K562 (cell line): ENCODE measurements around the gene CBLC. TPM values are rescaled to one million over a fixed set of nuclear protein-coding genes. Genes with fewer than 3 reads are reported as not detected.

Experiments used
- ATAC-seq: fragments of 200-7000 bp; cut with Tn5 transposase; 3 replicates; pipeline ENCODE4 v1.9.1; 2020; ENCODE audit warnings: moderate library complexity
- BruUV-seq: library from RNA; stranded (reverse); fragments of 400-500 nt; replicated peaks from 2 replicates; lab custom pipeline; 2021; lab: Mats Ljungman, UMichigan
- CTCF ChIA-PET: fragments of 300-600 bp; formaldehyde crosslinking; extraction: SDS; loops from one replicate; lab custom pipeline; 2021; ENCODE audit warnings: low intra/inter-chr PET ratio; lab: Yijun Ruan, JAX
- POLR2A ChIA-PET: fragments of 300-600, 350-650 bp; sonication (Branson Sonifier 250); formaldehyde crosslinking; extraction: SDS; loops from one replicate; lab custom pipeline; 2021; ENCODE audit warnings: antibody characterized with exemption, inconsistent platforms; lab: Yijun Ruan, JAX
- DNase-seq, 4 experiments: peaks; one replicate each; pipeline versions ENCODE4 v3.0.0 to v3.0.0-alpha.2; 2011 to 2018; ENCODE audit warnings: low spot score in 3 of 4, mixed read lengths in 3 of 4; ENCODE audit errors: extremely low read depth in 1 of 4
- FAIRE-seq: peaks from 2 replicates; lab custom pipeline; 2011; peaks lifted over from hg19 to GRCh38; lab: Jason Lieb, UNC
- H2AFZ ChIP-seq: 2 replicates; pipeline ENCODE4 v1.6.0; 2011; ENCODE audit warnings: low read depth, low read length, control low read depth, inconsistent platforms
- H3K27ac ChIP-seq: fragments of 200-600 bp; 3 replicates; pipeline ENCODE4 v1.8.0; 2011; ENCODE audit warnings: low read depth, mild to moderate bottlenecking, control low read depth, inconsistent platforms, low read length, moderate library complexity, mixed read lengths; ENCODE audit errors: extremely low read depth
- H3K27me3 ChIP-seq, 2 experiments: fragments of 300-600 bp in 1 of 2; 2 replicates in 1 of 2; 3 replicates in 1 of 2; pipeline versions ENCODE4 v1.6.0 to v1.8.0; 2011; ENCODE audit warnings: inconsistent platforms in 2 of 2, low read length in 2 of 2, mild to moderate bottlenecking in 1 of 2, mixed read lengths in 1 of 2, moderate library complexity in 1 of 2; ENCODE audit not compliant: control insufficient read depth in 2 of 2, insufficient read depth in 2 of 2
- H3K36me3 ChIP-seq: fragments of 300-600 bp; 3 replicates; pipeline ENCODE4 v1.8.0; 2011; ENCODE audit warnings: mild to moderate bottlenecking, low read length, inconsistent platforms; ENCODE audit not compliant: control insufficient read depth, insufficient read depth
- H3K4me1 ChIP-seq, 2 experiments: fragments of 200-600 bp in 1 of 2; replicated peaks in 1 of 2; 2 replicates in 1 of 2; 3 replicates in 1 of 2; pipeline versions ENCODE4 v1.5.1 to v1.8.0; 2011; ENCODE audit warnings: inconsistent platforms in 2 of 2, low read length in 2 of 2, mild to moderate bottlenecking in 1 of 2, mixed read lengths in 1 of 2, moderate library complexity in 1 of 2; ENCODE audit not compliant: control insufficient read depth in 2 of 2, insufficient read depth in 2 of 2
- H3K4me2 ChIP-seq: 2 replicates; pipeline ENCODE4 v1.6.1; 2011; ENCODE audit warnings: low read length, control low read depth, inconsistent platforms, mixed read lengths; ENCODE audit not compliant: insufficient read depth
- H3K4me3 ChIP-seq: fragments of 200-600 bp; sonication (generic), shearing (Covaris generic); 2 replicates; pipeline ENCODE4 v1.5.1; 2016; ENCODE audit warnings: control low read depth, inconsistent platforms
- H3K79me2 ChIP-seq: fragments of 200-600 bp; 3 replicates; pipeline ENCODE4 v1.8.0; 2011; ENCODE audit warnings: low read length, inconsistent platforms; ENCODE audit not compliant: control insufficient read depth, insufficient read depth
- H3K9ac ChIP-seq, 2 experiments: 2 replicates each; pipeline versions ENCODE4 v1.6.0 to v1.6.1; 2011; ENCODE audit warnings: low read depth in 2 of 2, low read length in 2 of 2, control low read depth in 1 of 2, inconsistent platforms in 1 of 2, mild to moderate bottlenecking in 1 of 2, mixed read lengths in 1 of 2; ENCODE audit not compliant: insufficient read depth in 1 of 2
- H3K9me1 ChIP-seq: one replicate; pipeline ENCODE4 v1.6.0; 2011; ENCODE audit warnings: inconsistent platforms, mild to moderate bottlenecking, low read length, moderate library complexity; ENCODE audit not compliant: control insufficient read depth, insufficient read depth
- H3K9me3 ChIP-seq: replicated peaks from 2 replicates; pipeline ENCODE4 v1.5.1; 2011; ENCODE audit warnings: low read depth, low read length, inconsistent platforms; ENCODE audit not compliant: control insufficient read depth, insufficient read depth
- H4K20me1 ChIP-seq: replicated peaks from 2 replicates; pipeline ENCODE4 v1.6.1; 2011; ENCODE audit warnings: low read length, inconsistent platforms, mixed read lengths; ENCODE audit not compliant: control insufficient read depth, insufficient read depth
- AFF1 ChIP-seq, 2 experiments: fragments of 450-650 bp; IDR thresholded peaks; 2 replicates each; pipeline ENCODE4 v1.6.1; 2018; ENCODE audit warnings: mild to moderate bottlenecking in 2 of 2, low read depth in 1 of 2; ENCODE audit not compliant: partially characterized antibody in 2 of 2
- ASH1L ChIP-seq: fragments of 450-650 bp; IDR thresholded peaks from 2 replicates; pipeline ENCODE4 v1.6.1; 2018; ENCODE audit warnings: borderline replicate concordance, mild to moderate bottlenecking, low read depth; ENCODE audit not compliant: partially characterized antibody
- CREB3L1 ChIP-seq: fragments of 450-650 bp; IDR thresholded peaks from 2 replicates; pipeline ENCODE4 v1.6.1; 2014; ENCODE audit warnings: low read depth, mild to moderate bottlenecking, moderate library complexity, borderline replicate concordance
- ESRRA ChIP-seq: fragments of 450-650 bp; IDR thresholded peaks from 2 replicates; pipeline ENCODE4 v1.6.1; 2014; ENCODE audit warnings: low read depth, mild to moderate bottlenecking, moderate library complexity, borderline replicate concordance
- NCOA6 ChIP-seq: fragments of 450-650 bp; IDR thresholded peaks from 2 replicates; pipeline ENCODE4 v1.6.1; 2017; ENCODE audit warnings: mild to moderate bottlenecking
- NRF1 ChIP-seq, 2 experiments: fragments of 450-650 bp; IDR thresholded peaks in 1 of 2; conservative IDR thresholded peaks in 1 of 2; 2 replicates each; pipeline ENCODE4 v1.6.1; 2014; ENCODE audit warnings: mild to moderate bottlenecking in 2 of 2
- SMC3 ChIP-seq: conservative IDR thresholded peaks from 2 replicates; pipeline ENCODE4 v1.6.1; 2011; ENCODE audit warnings: low read depth, low read length, improper control_type of control experiment; ENCODE audit not compliant: insufficient read depth
- SP1 ChIP-seq: sonication (generic); formaldehyde crosslinking; IDR thresholded peaks from 2 replicates; pipeline ENCODE4 v1.8.1; 2022; ENCODE audit warnings: mild to moderate bottlenecking, missing genetic modification reagents
- TFAP4 ChIP-seq: sonication (generic); formaldehyde crosslinking; IDR thresholded peaks from 2 replicates; pipeline ENCODE4 v1.8.0; 2022; ENCODE audit warnings: missing genetic modification reagents, mild to moderate bottlenecking, moderate library complexity, borderline replicate concordance
- YY1 ChIP-seq, 3 experiments: IDR thresholded peaks; 2 replicates each; pipeline ENCODE4 v1.6.1; 2011; ENCODE audit warnings: low read length in 2 of 3, mild to moderate bottlenecking in 2 of 3, moderate library complexity in 2 of 3, borderline replicate concordance in 1 of 3, control low read depth in 1 of 3, low read depth in 1 of 3; ENCODE audit not compliant: insufficient read depth in 3 of 3, insufficient replicate concordance in 2 of 3, control insufficient read depth in 1 of 3, insufficient read length in 1 of 3; ENCODE audit errors: extremely low read depth in 1 of 3
- ZNF384 ChIP-seq: IDR thresholded peaks from 2 replicates; pipeline ENCODE4 v1.6.1; 2012; ENCODE audit warnings: low read depth, low read length, improper control_type of control experiment
- WGBS: fragments of 100-300 bp; shearing (Covaris generic); methylation state at CpG from one replicate; pipeline ENCODE4 v1.1.6; 2016; ENCODE audit warnings: low coverage, mixed read lengths; ENCODE audit not compliant: insufficient coverage; ENCODE audit errors: missing lambda C conversion rate; 5-methylcytosine and 5-hydroxymethylcytosine counted together
- in situ Hi-C: fragments of 300-500 bp; cut with MboI; formaldehyde crosslinking; loops from 4 replicates; pipeline ENCODE4 v1.15.0; 2018; ENCODE audit warnings: inconsistent platforms, mixed read lengths
- intact Hi-C: fragments of 100-400 bp; cut with micrococcal nuclease; formaldehyde crosslinking; loops from 2 replicates; pipeline ENCODE4 v1.14.2; 2022
- polyA plus RNA-seq, 8 experiments: library from polyadenylated mRNA; depleted of rRNA in 4 of 8; stranded (reverse) in 5 of 8; unstranded in 3 of 8; fragments of >200 nt; fragmentation: Nextera tagmentation in 2 of 8; fragmentation: Illumina TruSeq in 1 of 8; extraction: Ambion mirVana in 2 of 8; extraction: Trizol in 1 of 8; gene quantifications; 2 replicates each; pipeline versions ENCODE4 v1.2.1 to v1.2.3, GENCODE V29; 2011 to 2014; ENCODE audit warnings: inconsistent platforms in 1 of 8, missing spikeins in 1 of 8
- total RNA-seq, 7 experiments: library from RNA; depleted of rRNA in 6 of 7; stranded (reverse); fragments of >200 nt in 6 of 7; fragmentation: Illumina TruSeq in 2 of 7; extraction: Trizol in 2 of 7; gene quantifications; 2 replicates each; pipeline versions ENCODE4 v1.2.1 to v1.2.3, GENCODE V29; 2011 to 2021; ENCODE audit warnings: low replicate concordance in 1 of 7

CBLC gene
- total and polyA plus RNA-seq, 9 of the 15 experiments (the other 6 are each of a cell fraction or from before 2014, with no cell fraction given) = 0.09 TPM; not detected in 8

- Histone ChIP-seq H3K36me3 (no peaks in the 10 kb centered on the region), H2AFZ (peak overlapping the region; percentile 81), H3K4me3 (no peak overlapping the region), H4K20me1 (no peaks in the 10 kb centered on the region), H3K79me2 (no peaks in the 10 kb centered on the region), H3K27me3 (no peaks in the 10 kb centered on the region), H3K4me1 (peaks cover 4 to 10% of the 10 kb centered on the region in 2 experiments; a peak in 2 of 5 replicates), H3K4me2 (peak overlapping the region; percentile 51), H3K9me3 (no peaks in the 10 kb centered on the region), H3K27ac (no peak overlapping the region), H3K9ac (peak overlapping the region in 1 of 2 experiments; percentile 39; a peak in 2 of 4 replicates), H3K9me1 (no peaks in the 10 kb centered on the region)
- FAIRE-seq (peak; percentile 100), DNase-seq (peak; percentile 97 to 100 (median 99)), ATAC-seq (peak; percentile 100)
- POLR2A ChIA-PET = interaction anchor here (0.6 to 2.9 kb wide), 11 partner anchors 9 to 82 kb away, joined by 3 to 16 read pairs (median 4); no protein-coding TSS in a partner anchor
- no TSS peak for BruUV-seq
- intact Hi-C loops = loop anchor here (1.0 to 2.0 kb wide), 5 partner anchors 46 to 200 kb away; no protein-coding TSS in a partner anchor
- WGBS = 13% methylated on average over 14 of the region's 15 CpGs
- in situ Hi-C loops = no loop called here
- CTCF ChIA-PET = interaction anchor here (0.6 to 2.5 kb wide), 9 partner anchors 12 to 163 kb away, joined by 3 to 34 read pairs (median 7); partner anchors contain the start of gene NECTIN2
- TF ChIP-seq SP1 (CRISPR knock-in tag) (peak; percentile 80), CREB3L1 (no peak), ESRRA (peak; percentile 70; the same call in 1 of the 2 replicates), ZNF384 (peak; percentile 66), NRF1 (conservative IDR thresholded peaks at IDR 0.05 in 1 of 2, IDR thresholded peaks at IDR 0.05 in 1 of 2) (peak in 1 of 2 experiments; percentile 39; a peak in 2 of 4 replicates), YY1 (IDR thresholded peaks at IDR 0.05; ENCODE audit: borderline replicate concordance in 1 of 3, control insufficient read depth in 1 of 3, extremely low read depth in 1 of 3, insufficient read depth in 3 of 3, insufficient read length in 1 of 3, insufficient replicate concordance in 2 of 3, low read depth in 1 of 3, low read length in 2 of 3) (peak in 1 of 3 experiments; percentile 53), ASH1L (no peak), SMC3 (peak; percentile 94), AFF1 (IDR thresholded peaks at IDR 0.05; ENCODE audit: low read depth in 1 of 2, partially characterized antibody in 2 of 2) (peak; percentile 34 to 48), TFAP4 (peak; percentile 49; the same call in 1 of the 2 replicates), NCOA6 (no peak)
Measured at GRCh38 chr19:44770550-44771257, 7.0 kb upstream of the CBLC start.
